GM21619 (cell line): ENCODE measurements around the gene CYSTM1.

Source experiments
- ATAC-seq: cut with Tn5 transposase; IDR thresholded peaks from one replicate; pipeline ENCODE4 v1.9.1; 2021; ENCODE audit not compliant: unreplicated experiment

CYSTM1 gene

DNA sequence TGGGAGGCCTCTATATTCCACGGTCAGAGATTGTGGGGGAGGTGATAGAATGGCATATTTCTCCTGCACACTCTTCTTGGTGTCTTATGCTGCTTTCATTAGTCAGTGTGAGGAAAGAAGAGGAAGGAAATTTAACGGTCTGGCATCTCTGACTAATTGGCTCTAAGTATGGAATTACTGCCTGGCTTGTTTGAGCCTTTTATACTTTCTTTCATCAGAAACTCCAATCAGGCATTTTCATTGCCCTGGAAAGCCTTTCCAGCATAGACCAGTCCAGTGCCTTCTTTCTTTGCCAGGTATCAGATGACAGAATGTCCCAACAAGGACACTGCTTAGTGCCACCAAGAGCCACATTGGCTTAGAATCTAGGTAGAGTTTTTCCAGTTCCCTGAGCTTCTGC is 30.2 kb downstream of the CYSTM1 start:
- no peak for ATAC-seq

DNA sequence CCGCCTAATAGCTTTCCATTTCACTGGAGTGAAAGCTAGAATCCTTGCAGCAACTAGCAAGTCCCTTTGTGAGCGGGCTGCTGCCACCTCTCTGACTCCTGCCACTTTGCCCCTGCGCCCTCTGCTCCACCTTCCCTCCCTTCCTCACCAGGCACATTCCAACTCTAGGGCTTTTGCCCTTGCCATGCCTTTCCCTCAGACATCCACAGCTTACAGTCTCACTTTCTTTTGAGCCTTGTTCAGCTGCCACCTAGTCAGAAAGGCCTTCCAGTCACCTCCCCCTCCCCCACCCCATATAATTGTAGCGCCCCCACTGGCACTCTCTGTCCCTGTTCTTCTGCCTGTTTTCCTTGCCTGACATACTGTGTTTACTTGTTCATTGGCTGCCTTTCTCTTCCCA is 31.0 kb downstream of the CYSTM1 start:
- ATAC-seq: no peak

DNA sequence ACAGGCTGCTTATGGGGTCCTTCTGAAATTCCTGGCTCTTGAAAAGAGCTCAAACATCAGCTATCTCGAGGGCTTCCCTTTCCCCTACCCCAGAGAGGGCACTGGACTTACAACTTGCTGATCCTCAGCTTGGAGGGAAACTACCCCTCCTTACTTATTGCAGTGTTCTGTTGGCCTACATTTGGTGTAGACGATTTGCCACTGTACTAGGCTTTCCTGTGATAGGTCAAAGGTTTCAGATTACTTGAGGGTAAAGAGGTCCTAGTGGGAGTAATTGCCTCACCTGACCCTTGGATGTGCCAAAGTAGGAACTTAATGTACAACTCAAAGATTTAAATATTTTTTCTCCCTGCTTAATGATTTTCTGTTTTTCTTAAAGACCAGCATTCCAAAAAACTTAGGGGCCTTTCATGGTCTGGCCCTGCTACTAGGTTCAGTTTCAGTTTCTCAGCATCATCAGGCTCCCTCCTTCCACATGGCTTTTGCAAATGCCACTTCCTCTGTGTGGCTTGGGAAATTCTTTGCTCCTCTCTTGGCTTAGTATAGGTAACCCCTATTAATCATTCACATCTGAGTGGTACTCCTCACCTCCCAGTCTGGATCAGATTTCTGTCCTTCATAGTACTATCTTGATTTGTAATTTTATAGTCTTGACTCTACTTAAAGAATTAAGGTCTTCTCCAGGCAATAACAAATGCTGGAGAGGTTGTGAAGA is 32.4 kb downstream of the CYSTM1 start:
- ATAC-seq: peak; percentile 84

DNA sequence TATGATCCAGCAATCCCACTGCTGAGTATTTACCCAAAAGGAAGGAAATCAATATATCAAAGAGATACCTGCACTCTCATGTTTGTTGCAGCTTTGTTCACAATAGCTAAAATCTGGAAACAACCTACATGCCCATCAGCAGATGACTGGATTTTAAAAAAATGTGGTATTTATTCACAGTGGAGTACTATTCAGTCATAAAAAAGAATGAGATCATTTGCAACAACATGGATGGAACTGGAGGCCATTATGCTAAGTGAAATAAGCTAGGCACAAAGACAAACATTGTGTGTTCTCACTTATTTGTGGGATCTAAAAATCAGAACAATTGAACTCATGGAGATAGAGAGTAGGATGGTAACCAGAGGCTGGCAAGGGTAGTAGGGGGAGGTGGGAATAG is 33.1 kb downstream of the CYSTM1 start:
- no peak for ATAC-seq

DNA sequence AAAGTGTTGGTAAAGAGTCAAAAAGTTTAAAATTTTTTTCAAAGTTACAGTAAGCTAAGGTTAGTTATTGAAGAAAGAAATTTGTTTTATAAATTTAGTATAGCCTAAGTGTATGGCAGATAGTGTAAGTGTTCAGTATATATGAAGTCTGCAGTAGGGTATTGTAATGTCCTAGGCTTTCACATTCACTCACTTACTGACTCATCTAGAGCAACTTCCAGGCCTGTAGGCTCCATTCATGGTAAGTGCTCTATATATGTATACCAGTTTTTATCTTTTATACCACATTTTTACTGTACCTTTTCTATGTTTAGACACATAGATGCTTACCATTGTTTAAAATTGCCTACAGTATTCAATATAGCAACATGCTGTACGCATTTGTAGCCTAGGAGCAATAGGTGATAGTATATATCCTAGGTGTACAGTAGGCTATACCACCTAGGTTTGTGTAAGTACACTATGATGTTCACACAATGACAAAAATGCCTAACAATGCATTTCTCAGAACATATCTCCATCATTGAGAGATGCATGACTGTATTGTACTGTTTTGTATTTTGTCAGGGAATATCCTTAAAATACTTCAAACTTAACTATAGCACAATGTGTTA is 38.5 kb downstream of the CYSTM1 start:
- peak; percentile 66 for ATAC-seq

DNA sequence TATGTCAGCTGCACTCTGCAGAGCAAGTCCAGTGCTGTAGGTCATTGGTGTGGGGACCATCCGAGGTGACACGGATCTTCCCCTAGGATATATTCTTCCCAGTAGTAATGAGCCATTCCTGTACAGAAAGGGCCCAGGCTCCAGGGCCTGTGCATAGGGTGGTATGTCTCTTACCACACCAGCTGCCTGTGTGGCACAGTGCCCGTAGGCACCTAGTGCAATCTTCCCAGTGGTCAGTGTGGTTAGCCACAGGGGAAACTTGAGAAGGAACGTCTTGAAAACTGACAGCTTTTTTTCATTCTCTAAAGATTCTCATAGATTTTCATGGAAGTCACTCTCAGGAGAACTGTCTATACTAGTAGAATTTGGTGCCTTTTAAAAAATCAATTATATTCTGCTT is 39.8 kb downstream of the CYSTM1 start:
- no peak for ATAC-seq

DNA sequence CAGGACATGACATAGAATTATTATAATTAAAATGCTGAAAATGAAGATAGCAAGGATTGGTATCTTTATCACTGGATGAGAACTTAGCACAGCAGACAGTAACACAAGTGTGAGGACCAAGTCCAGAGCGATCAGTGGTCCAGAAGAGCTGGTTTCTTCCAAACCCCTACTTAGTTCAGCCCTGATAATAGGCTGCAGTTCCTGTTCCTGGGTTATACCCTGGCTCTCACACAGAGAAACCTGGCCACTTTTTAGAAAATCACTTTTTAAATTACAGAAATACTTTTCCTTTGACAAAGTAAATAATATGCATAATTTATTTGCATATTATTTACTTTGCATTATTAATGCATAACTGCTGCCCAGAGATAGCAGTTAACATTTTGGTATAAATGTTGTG is 40.3 kb downstream of the CYSTM1 start:
- no peak for ATAC-seq

DNA sequence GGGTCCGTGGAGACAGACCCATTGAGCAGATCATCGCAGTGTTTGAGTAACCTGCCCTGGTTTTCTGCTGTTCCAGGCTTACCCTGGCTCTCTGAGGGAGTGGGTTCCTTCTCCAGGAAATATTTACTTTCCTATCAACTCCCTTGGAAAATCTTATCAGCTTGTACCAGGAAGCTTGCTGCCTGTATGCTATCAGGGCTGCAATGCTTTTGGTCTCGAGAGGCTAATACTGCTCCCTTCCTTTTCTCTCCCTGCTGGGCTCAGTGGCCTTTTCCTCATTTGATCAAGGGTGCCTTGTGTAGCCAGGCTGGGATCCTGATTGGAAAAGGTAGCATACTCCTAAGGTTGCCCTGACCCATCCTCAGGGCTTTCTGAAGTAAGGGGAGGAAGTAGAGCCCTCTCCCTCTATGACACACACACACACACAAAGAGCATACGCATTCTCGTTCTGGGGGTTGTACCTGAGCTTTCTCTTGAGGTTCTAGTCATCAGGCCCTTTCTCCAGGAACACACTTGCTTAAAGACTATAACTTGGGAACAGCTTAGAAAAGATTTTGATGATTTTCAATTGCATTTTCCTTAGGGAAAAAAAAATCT is 41.6 kb downstream of the CYSTM1 start:
- no peak for ATAC-seq

DNA sequence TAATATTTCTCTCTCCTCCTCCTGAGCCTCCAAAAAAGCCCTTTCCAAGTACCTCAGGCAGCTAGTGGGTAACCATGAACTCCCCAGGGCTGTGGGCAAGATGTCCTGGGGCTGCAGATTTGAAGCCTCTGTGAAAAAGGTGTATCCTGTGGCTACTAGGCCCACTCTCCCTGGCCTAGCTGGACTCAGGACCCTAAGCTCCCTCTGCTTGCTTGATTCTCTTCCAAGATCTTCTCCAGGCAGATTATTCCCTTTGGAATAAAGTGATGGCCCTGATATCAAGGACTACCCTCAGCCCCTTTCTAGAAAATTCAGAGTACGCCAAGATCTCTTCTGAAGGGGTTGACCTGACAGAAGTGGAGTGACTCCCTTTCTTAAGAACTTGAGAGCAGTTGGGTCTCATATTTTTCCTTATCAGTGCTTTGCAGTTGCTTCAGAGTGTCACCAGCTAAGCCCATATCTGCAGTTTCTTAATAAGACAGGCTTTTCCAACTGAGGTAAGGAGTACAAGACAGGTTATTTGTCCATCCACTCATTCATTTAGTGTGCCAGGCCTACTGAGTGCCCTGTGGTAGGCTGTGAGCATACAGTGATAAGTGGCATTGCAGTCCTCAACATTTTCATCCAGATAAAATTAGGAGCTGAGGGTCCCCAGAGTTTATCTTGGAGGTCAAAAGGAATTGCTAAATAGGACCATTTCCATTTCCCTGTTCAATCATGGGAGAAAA is 42.5 kb downstream of the CYSTM1 start:
- ATAC-seq: no peak

DNA sequence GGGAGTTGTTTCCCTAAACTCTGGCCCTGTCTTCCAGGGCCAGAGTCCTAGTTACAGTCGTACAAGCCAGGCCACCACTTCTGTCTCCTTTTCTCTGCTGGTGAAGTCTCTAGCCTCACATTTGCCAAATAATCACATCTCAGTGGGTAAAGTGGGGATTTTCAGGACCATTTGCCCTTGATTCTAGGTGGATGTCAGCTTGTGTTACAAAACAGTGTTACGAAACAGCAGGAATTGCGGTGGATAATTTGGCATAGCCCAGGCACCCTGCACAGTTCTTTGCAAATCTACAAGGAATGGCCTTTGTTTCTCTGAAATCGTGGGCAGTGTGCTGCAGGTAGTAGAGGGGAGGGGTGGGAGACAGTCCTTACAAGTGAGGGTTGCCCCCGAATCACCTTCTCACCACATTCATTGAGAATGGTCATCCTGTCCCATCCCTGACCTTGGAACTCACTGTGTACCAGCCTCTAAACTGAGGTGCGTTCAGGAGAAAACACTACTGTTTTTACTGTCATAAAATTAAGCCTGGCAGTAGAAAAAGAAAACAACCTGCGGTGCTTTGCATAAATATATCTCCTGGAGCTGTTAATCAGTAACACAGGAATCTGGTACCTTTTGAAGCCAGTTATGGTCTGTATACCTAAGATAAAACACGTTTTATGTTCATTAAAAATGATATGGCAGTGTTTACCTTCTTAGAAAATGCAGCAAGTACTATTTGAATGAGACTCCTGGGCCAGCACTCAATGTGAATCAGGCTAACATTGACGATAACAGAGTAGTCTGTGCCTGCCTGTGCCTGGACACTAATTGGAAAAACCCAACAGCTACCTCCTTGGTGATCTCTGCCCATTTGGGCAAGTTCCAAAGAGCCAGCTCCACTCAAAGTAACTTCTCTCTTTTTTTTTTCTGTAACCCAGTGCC is 44.3 kb downstream of the CYSTM1 start:
- ATAC-seq: peak; percentile 20

DNA sequence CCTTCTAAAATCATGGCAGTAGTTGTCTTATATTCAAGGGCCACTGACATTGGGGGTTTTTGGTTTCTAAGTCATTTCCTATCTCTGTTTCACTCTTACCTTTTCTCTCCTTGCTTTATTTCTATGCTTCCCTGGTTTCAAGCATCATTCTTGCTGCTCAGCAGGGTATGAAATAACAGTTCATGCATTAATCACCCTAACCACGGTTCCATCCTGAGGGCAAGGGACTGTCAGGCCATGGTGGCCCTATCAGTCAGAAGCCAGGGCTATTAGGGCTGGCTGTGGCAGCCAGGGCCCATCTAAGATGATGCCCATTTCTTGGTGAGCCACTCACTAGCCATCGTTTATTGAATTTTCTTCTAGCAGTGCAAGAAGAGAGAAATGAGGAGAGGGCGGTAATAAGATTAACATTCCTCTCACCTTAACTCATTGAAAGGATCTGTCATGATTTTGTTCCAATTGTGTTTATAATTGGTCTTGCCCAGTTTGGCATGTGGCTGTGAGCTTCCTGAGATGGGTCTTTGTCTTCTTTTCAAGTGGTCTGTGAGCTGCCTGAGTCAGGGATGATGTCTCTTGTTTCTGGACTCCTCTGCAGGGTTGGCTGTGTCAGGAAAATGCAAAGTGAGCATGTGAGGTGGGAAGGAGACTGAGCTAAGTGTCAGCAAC is 45.2 kb downstream of the CYSTM1 start:
- peak; percentile 54 for ATAC-seq

DNA sequence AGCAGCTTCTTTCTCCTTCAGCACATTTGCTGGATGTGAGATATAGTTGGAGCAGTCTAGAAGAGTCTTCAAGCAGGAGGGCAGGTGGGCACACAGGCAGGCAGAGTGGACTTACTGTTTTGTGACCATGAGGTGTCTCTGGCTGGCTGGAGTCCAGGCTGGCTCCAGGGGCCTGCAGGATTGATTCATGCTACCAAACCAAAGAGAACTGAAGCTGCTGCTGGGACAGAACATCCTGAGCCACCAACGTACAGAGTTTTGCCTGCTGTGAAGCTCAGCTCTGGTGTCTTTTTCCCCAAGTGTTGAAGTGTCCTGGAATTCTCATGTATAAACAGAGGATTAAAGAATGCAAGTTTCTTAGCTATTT is 45.7 kb downstream of the CYSTM1 start:
- no peak for ATAC-seq

DNA sequence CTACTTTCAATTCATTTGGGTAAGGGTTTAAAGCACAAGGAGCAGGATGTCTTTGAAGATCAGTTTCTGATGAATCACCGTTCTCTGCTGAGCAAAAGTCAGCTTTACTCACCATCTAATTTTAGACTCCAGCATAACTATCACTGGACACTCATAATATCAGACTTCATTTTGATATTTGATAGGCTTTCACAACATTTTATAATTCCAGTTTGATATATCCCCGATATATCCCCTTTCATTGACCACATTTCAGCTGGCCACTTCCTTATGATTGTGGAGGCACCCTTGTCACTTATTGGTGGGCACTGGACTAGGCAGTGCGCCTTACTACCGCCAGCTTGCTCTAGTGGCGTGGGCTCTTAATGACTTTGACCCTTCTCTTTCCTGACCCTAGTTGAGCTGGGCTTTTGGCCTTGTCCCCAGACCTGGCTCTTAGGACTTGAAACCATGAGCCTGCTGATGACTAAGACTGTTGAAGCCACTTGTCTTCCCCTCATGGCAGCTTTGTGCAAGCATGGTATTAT is 46.8 kb downstream of the CYSTM1 start:
- peak; percentile 51 for ATAC-seq

DNA sequence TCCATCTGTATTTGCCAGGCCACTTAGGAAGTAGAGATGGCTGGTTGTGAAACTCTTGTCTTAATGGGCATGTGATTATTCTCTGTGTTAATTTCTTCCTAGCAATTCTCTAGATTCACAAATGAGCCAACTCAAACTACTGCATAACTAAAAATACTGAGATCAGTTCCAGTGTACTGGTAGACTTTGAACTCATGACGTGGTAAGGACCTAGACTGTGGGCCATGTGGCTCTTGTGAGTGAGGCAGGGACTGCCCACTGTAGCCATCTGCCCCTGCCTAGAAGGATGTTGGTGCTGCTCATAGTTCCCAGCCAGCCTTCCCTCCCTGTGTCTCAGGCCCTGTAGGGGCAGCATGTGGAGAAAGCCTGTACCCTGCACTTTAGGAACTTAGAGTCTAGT is 47.4 kb downstream of the CYSTM1 start:
- no peak for ATAC-seq

DNA sequence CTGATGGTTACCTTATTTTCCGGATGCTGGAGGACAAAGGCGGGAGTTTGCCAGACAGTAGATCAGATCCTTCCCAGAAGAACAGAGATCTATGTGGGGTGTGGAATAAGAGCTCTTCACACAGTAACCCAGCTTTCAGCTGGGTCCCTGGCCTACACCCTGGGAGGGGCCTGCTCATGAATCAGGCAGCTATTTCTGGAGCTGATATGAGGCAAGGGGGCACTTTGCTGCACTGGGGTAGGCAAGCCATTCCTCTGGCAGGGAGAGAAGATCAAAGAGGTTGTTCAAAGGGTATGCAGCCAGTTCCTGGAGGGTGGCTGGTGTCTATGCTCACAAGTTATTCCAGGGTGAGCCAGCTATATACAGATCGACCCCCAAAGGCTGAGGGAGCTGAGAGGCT is 48.6 kb downstream of the CYSTM1 start:
- no peak for ATAC-seq

DNA sequence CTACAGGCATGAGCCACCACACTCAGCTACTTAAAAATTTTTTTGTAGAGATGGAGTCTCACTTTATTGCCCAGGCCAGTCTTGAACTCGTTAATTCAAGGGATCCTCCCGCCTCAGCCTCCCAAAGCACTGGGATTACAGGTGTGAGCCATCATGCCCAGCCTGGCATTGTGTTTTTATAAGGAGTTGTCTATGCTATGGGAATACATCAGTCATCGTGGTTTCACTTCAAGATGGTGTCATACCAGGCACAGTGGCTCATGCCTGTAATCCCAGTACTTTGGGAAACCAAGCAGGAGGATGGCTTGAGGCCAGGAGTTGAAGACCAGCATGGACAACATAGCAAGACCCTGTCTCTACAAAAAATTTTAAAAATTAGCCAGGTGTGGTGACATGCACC is 49.7 kb downstream of the CYSTM1 start:
- no peak for ATAC-seq

DNA sequence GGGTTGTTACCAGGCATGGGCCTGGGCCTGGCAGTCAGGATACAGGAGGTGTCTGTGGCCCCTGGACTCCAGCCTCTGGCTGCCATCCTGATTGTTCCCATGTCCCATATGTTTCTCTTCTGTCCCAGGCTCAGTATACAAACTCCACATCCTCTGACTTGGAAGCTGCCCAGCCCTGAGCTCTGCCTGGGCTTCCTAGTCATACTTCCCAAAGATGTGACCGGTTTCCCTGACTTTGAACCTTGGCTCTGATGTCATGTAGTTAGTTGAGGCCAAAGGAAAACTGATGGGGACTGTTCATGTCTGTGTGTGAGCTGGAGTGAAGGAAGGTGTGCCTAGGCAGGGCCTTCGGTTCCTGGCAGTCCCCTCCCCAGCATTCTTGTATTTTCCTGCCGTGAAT is 50.4 kb downstream of the CYSTM1 start:
- no peak for ATAC-seq

DNA sequence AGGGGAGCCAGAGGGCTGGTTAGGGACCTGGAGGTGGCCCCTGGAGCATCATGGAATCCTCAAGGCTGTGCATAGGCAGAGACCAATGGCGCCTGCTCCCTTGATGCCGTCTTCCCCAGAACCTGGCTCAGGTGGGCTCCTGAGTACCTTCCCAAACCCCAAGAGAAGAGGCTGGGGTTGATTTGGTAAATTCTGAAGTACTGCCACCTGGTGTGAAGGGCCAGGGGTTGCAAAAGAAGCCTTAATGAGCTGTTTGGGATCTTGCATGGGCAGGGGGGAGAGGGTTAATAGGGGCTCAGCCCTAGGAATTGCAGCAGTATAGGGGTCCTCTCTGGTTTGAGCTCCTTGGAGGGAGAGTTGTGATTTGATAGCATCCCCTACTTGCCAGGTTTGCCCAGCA is 52.1 kb downstream of the CYSTM1 start:
- ATAC-seq: no peak

DNA sequence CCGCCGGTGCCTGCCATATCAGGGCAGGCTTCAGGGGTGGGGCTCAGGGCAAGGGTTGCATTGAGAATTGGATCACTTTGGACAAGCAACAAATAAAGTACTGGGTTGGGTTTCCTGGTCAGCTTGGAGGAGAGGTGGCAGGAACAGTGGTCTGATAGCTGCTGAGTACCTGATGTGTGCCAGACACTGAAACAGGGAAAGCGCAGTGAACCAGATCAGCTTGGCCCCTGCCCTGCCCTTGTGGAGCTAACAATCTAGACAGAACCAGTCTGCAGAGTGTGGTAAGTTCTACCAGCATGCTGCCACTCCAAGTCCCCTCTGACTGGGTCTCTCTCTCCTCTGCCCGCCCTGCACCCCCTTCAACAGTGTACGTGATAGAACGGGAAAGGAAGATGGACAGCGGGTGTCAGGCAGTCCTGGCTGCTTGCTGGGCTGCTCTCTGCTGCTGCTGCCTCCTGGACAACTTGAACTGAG is 53.4 kb downstream of the CYSTM1 start:
- no peak for ATAC-seq

DNA sequence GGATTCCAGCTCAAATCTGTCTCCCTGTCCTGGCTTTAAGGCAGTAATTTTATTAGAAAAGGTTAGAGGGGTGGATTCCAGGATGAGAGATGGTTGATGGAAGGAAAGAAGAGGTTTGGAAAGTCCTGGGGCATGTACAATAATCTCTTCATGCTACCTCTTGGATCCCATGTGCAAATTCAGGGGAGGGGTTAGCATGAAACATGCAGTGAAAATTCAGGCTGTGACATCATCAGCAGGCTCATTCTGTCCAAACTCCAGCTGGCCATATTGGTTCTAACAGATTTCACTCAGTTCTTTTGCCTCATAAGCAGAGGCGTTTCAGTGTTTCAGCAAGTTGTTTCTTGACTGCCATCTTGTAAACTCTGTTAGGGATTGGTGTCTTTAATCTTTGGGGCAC is 55.4 kb downstream of the CYSTM1 start:
- no peak for ATAC-seq
